Measurements from ENCODE around the gene MAGEB2. TPM values are rescaled to one million over a fixed set of nuclear protein-coding genes. Genes with fewer than 3 reads are reported as not detected.

MAGEB2 gene
- total and polyA plus RNA-seq, 2 experiments from 2014 or later: 0.24 TPM; not detected in 1

- Mint-ChIP-seq H3K27ac (no peak overlapping the region), H3K27me3 (ENCODE audit: insufficient read depth, low read depth, poor library complexity) (no peaks in the 10 kb centered on the region), H3K4me1 (no peaks in the 10 kb centered on the region), H3K4me3 (no peak overlapping the region), H3K9me3 (peaks cover 19% of the 10 kb centered on the region), H3K36me3 (ENCODE audit: low read depth) (peaks cover 12% of the 10 kb centered on the region)
- Histone ChIP-seq H3F3A (replicated peaks; ENCODE audit: low read depth) (no peaks in the 10 kb centered on the region), H3K4me1 (ENCODE audit: insufficient read depth) (no peaks in the 10 kb centered on the region), H2AFZ (no peak overlapping the region), H3K4me3 (no peak overlapping the region), H3K79me2 (replicated peaks; ENCODE audit: insufficient read depth) (no peaks in the 10 kb centered on the region), H3K9me2 (ENCODE audit: insufficient read depth) (no peaks in the 10 kb centered on the region), H4K20me1 (replicated peaks; ENCODE audit: insufficient read depth) (no peaks in the 10 kb centered on the region), H3K36me3 (ENCODE audit: insufficient read depth) (no peaks in the 10 kb centered on the region), H3K27ac (ENCODE audit: low read depth) (no peak overlapping the region), H3K4me2 (no peak overlapping the region), H3K27me3 (ENCODE audit: insufficient read depth) (no peaks in the 10 kb centered on the region)
- TF ChIP-seq, protein P1, sequence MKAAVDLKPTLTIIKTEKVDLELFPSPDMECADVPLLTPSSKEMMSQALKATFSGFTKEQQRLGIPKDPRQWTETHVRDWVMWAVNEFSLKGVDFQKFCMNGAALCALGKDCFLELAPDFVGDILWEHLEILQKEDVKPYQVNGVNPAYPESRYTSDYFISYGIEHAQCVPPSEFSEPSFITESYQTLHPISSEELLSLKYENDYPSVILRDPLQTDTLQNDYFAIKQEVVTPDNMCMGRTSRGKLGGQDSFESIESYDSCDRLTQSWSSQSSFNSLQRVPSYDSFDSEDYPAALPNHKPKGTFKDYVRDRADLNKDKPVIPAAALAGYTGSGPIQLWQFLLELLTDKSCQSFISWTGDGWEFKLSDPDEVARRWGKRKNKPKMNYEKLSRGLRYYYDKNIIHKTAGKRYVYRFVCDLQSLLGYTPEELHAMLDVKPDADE (IDR thresholded peaks at IDR 0.05): no peak
- TF ChIP-seq POLR2AphosphoS5 (IDR thresholded peaks at IDR 0.05; ENCODE audit: low read depth) (no peak), EZH2 (IDR thresholded peaks at IDR 0.05; ENCODE audit: low read depth, unreplicated experiment) (no peak), JUNB (IDR thresholded peaks at IDR 0.05; ENCODE audit: unreplicated experiment) (no peak), CREB1 (CRISPR knock-in tag; IDR thresholded peaks at IDR 0.05; ENCODE audit: low read depth) (no peak), CTCF (conservative IDR thresholded peaks at IDR 0.05; ENCODE audit: low read depth in 2 of 2) (no peak), ZNF331 (CRISPR knock-in tag; IDR thresholded peaks at IDR 0.05; ENCODE audit: low read depth) (no peak), ZNF462 (CRISPR knock-in tag; IDR thresholded peaks at IDR 0.05) (no peak), REST (IDR thresholded peaks at IDR 0.05; ENCODE audit: unreplicated experiment) (no peak), STAT1 (IDR thresholded peaks at IDR 0.05; ENCODE audit: unreplicated experiment) (no peak), ZNF114 (CRISPR knock-in tag; IDR thresholded peaks at IDR 0.05) (no peak), EZH2phosphoT487 (IDR thresholded peaks at IDR 0.05; ENCODE audit: unreplicated experiment) (no peak)
- ATAC-seq: no peak
- DNase-seq (ENCODE audit: low spot score): no peak
These were observed 45.6 kb downstream of the MAGEB2 start for GRCh38 chrX:30261012-30261411.

Data from GM23338 (cell line).